Parathyroid adenoma (tissue), 2 donors: ENCODE data around the gene GPR153.

ENCODE experiments used
- H2AFZ ChIP-seq: fragments of 300-600 bp; sonication (generic); one replicate; pipeline ENCODE4 v1.7.0; 2017; ENCODE audit warnings: antibody characterized with exemption, mild to moderate bottlenecking
- H3K27ac ChIP-seq: fragments of 300-600 bp; sonication (generic); one replicate; pipeline ENCODE4 v1.7.0; 2017
- H3K27me3 ChIP-seq: fragments of 300-600 bp; sonication (generic); one replicate; pipeline ENCODE4 v1.7.0; 2017; ENCODE audit warnings: low read length; ENCODE audit not compliant: control insufficient read depth, insufficient read depth
- H3K36me3 ChIP-seq: fragments of 300-600 bp; sonication (generic); one replicate; pipeline ENCODE4 v1.7.0; 2017; ENCODE audit warnings: low read length; ENCODE audit not compliant: control insufficient read depth, insufficient read depth
- H3K4me1 ChIP-seq: fragments of 300-600 bp; sonication (generic); one replicate; pipeline ENCODE4 v1.7.0; 2017; ENCODE audit warnings: control low read depth
- H3K4me2 ChIP-seq: fragments of 300-600 bp; sonication (generic); one replicate; pipeline ENCODE4 v1.7.0; 2017; ENCODE audit warnings: low read length
- H3K4me3 ChIP-seq: fragments of 300-600 bp; sonication (generic); one replicate; pipeline ENCODE4 v1.7.0; 2017; ENCODE audit warnings: low read depth, low read length
- H3K79me2 ChIP-seq: fragments of 300-600 bp; sonication (generic); one replicate; pipeline ENCODE4 v1.7.0; 2017; ENCODE audit warnings: control low read depth
- H3K9ac ChIP-seq: fragments of 300-600 bp; sonication (generic); one replicate; pipeline ENCODE4 v1.7.0; 2017; ENCODE audit warnings: mild to moderate bottlenecking
- H3K9me3 ChIP-seq: fragments of 300-600 bp; sonication (generic); one replicate; pipeline ENCODE4 v1.7.0; 2017; ENCODE audit warnings: low read length; ENCODE audit not compliant: control insufficient read depth
- TF ChIP-seq, protein P1 (sequence below): fragments of 300-600 bp; sonication (generic); IDR thresholded peaks from one replicate; pipeline ENCODE4 v1.7.0; 2017; ENCODE audit warnings: antibody characterized with exemption, mild to moderate bottlenecking
- donor health status: primary hyperparathyroidism.

The GPR153 gene

DNA sequence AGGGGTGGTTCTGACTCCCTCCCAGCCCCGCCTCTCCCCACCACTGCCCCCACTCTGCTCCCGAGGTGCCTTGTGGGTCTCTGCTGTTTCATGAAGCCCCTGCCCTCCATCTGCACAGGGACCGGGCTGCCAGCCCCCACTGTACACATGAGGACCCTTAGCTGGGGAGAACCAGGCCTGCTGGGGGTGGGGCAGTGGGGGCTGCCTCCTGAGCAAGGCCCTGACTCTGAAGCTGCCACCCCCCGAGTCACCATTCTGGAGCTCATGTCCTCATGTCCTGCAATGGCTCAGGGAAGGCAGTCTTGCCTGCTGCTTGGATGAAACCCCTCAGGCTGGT lies 8.6 kb downstream of the GPR153 start:
- Histone ChIP-seq H3K9ac (no peak overlapping the region), H3K36me3 (no peaks in the 10 kb centered on the region), H3K4me3 (no peak overlapping the region), H3K4me1 (no peaks in the 10 kb centered on the region), H2AFZ (no peak overlapping the region), H3K27me3 (no peaks in the 10 kb centered on the region), H3K27ac (no peak overlapping the region), H3K4me2 (no peak overlapping the region), H3K9me3 (no peaks in the 10 kb centered on the region), H3K79me2 (no peaks in the 10 kb centered on the region)
- TF ChIP-seq, protein P1, sequence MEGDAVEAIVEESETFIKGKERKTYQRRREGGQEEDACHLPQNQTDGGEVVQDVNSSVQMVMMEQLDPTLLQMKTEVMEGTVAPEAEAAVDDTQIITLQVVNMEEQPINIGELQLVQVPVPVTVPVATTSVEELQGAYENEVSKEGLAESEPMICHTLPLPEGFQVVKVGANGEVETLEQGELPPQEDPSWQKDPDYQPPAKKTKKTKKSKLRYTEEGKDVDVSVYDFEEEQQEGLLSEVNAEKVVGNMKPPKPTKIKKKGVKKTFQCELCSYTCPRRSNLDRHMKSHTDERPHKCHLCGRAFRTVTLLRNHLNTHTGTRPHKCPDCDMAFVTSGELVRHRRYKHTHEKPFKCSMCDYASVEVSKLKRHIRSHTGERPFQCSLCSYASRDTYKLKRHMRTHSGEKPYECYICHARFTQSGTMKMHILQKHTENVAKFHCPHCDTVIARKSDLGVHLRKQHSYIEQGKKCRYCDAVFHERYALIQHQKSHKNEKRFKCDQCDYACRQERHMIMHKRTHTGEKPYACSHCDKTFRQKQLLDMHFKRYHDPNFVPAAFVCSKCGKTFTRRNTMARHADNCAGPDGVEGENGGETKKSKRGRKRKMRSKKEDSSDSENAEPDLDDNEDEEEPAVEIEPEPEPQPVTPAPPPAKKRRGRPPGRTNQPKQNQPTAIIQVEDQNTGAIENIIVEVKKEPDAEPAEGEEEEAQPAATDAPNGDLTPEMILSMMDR, result no peak

- Histone ChIP-seq H3K4me2 (no peak overlapping the region), H3K9me3 (no peaks in the 10 kb centered on the region), H3K9ac (no peak overlapping the region), H3K36me3 (no peaks in the 10 kb centered on the region), H3K27me3 (peaks cover 1% of the 10 kb centered on the region), H3K79me2 (no peaks in the 10 kb centered on the region), H3K4me1 (no peaks in the 10 kb centered on the region), H3K27ac (no peak overlapping the region), H2AFZ (no peak overlapping the region), H3K4me3 (no peak overlapping the region)
- TF ChIP-seq, protein P1, result no peak
These were observed 9.1 kb downstream of the GPR153 start for GRCh38 chr1:6251681-6252373.

DNA sequence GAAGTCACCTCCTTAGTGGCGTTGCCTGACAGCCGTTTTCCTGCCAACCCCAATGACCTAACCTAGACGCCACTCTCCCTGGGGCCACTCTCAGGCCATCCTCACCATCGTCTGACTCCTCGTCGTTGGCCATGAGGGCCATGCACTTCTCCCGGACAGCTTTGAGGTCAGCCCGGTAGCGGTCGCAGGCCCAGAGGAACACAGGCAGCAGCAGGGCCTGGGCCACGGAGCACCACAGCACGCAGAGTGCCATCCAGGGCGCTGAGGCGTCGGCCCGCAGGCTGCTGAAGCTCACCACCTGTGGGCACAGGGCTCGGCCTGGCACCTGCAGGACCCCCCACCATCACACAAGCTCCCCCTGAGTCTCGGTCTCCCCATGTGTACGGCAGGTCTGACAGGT lies 9.7 kb downstream of the GPR153 start:
- Histone ChIP-seq H3K4me1 (no peaks in the 10 kb centered on the region), H3K4me3 (no peak overlapping the region), H3K27ac (no peak overlapping the region), H3K9ac (no peak overlapping the region), H3K79me2 (no peaks in the 10 kb centered on the region), H3K27me3 (peaks cover 6% of the 10 kb centered on the region), H2AFZ (no peak overlapping the region), H3K4me2 (no peak overlapping the region), H3K9me3 (no peaks in the 10 kb centered on the region), H3K36me3 (no peaks in the 10 kb centered on the region)
- TF ChIP-seq, protein P1, result no peak

DNA sequence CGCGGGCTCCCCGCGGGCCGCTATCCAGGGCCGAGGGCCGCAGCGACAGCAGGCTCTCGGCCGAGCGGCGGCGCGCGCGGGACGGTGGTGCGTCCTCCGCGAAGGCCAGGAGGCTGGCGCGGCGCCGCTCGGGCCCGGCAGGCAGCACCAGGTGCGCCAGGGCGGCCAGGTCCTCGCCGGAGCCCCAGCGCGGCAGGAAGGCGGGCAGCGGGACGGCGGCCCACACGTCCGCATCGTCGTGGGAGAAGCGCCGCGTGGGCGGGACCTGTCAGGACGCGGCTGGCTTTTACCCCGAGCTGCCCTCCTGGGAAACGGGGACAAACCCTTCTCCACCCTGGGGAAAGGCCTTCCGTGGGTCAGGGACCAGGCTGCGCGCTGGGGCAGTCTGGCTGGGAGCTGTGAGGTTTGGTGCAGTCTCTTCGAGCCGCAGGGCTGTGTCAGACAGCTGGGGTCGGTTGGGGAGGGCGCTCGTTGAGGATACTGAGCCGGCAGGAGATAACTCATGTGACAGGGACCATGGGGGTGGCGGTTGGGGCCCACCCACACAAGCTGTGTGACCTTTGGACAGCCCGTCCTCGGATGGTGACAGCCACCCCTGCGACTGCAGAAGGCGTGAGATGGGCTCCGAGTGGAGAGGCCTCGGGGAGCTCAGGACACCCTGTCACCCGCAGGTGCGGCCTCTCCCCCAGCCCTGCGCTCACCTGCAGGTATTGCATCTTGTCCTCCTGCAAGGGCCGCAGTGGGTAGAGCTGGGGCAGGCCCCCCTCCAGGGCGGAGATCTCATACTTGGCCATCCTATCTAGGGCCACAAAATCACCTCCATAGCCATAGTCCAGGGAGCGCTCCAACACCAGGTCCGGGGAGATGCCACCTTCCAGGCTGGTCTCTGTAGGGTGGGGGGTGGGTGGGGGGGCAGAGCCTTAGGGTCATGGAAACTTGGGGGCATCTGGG lies 10.9 kb downstream of the GPR153 start:
- Histone ChIP-seq H3K27me3 (peaks cover 10% of the 10 kb centered on the region), H3K4me2 (no peak overlapping the region), H3K4me3 (no peak overlapping the region), H3K79me2 (no peaks in the 10 kb centered on the region), H3K9me3 (no peaks in the 10 kb centered on the region), H3K36me3 (no peaks in the 10 kb centered on the region), H3K4me1 (no peaks in the 10 kb centered on the region), H2AFZ (no peak overlapping the region), H3K9ac (no peak overlapping the region), H3K27ac (no peak overlapping the region)
- TF ChIP-seq, protein P1, result no peak
